Fibroblast of the aortic adventitia (primary cell): Measurements from ENCODE around the gene TEX28. TPM values are rescaled to one million over a fixed set of nuclear protein-coding genes. Genes with fewer than 3 reads are reported as not detected.

Experiments used
- DNase-seq: peaks from one replicate; pipeline ENCODE4 v3.0.0-alpha.2; 2010; ENCODE audit warnings: low read depth
- H3K4me3 ChIP-seq: 2 replicates; pipeline ENCODE4 v1.5.1; 2011; ENCODE audit warnings: low read depth, mild to moderate bottlenecking, control low read depth, low read length, moderate library complexity
- total RNA-seq: library from RNA; depleted of rRNA; stranded (reverse); fragments of >200 nt; gene quantifications from 2 replicates; pipeline ENCODE4 v1.2.3, GENCODE V29; 2012; ENCODE audit warnings: low replicate concordance
- TF ChIP-seq, protein P1 (sequence below): IDR thresholded peaks from 2 replicates; pipeline ENCODE4 v1.5.1; 2011; ENCODE audit warnings: mild to moderate bottlenecking, low read length, control low read depth, inconsistent platforms; ENCODE audit not compliant: insufficient read depth

Gene TEX28
- total RNA-seq, 1 donor = not detected

DNA sequence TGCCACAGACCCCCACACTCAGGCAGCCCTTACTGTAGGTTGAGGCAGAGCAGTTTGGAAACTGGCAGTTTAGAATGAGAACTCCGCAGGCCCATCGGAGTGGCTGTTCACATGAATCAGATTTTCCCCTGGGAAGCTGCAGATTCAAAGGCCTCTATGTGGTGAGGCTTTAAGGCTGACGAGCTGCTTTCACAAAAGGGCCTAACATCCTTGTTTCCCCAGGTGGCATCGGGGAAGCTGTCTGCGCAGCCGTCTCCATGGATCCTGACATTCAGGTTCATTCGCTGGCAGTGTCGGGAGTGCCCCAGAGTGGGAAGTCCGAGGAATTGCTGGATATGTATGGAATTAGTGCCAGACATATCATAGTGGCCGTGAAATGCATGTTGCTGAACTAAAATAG is 34.4 kb upstream of the TEX28 start:
- TF ChIP-seq, protein P1, sequence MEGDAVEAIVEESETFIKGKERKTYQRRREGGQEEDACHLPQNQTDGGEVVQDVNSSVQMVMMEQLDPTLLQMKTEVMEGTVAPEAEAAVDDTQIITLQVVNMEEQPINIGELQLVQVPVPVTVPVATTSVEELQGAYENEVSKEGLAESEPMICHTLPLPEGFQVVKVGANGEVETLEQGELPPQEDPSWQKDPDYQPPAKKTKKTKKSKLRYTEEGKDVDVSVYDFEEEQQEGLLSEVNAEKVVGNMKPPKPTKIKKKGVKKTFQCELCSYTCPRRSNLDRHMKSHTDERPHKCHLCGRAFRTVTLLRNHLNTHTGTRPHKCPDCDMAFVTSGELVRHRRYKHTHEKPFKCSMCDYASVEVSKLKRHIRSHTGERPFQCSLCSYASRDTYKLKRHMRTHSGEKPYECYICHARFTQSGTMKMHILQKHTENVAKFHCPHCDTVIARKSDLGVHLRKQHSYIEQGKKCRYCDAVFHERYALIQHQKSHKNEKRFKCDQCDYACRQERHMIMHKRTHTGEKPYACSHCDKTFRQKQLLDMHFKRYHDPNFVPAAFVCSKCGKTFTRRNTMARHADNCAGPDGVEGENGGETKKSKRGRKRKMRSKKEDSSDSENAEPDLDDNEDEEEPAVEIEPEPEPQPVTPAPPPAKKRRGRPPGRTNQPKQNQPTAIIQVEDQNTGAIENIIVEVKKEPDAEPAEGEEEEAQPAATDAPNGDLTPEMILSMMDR = no peak
- no peak for DNase-seq
- no peak overlapping the region for H3K4me3 ChIP-seq

- no peak for DNase-seq
- H3K4me3 ChIP-seq = no peak overlapping the region
- TF ChIP-seq, protein P1 = no peak
Measured at GRCh38 chrX:154328646-154329045, 33.7 kb upstream of the TEX28 start.

DNA sequence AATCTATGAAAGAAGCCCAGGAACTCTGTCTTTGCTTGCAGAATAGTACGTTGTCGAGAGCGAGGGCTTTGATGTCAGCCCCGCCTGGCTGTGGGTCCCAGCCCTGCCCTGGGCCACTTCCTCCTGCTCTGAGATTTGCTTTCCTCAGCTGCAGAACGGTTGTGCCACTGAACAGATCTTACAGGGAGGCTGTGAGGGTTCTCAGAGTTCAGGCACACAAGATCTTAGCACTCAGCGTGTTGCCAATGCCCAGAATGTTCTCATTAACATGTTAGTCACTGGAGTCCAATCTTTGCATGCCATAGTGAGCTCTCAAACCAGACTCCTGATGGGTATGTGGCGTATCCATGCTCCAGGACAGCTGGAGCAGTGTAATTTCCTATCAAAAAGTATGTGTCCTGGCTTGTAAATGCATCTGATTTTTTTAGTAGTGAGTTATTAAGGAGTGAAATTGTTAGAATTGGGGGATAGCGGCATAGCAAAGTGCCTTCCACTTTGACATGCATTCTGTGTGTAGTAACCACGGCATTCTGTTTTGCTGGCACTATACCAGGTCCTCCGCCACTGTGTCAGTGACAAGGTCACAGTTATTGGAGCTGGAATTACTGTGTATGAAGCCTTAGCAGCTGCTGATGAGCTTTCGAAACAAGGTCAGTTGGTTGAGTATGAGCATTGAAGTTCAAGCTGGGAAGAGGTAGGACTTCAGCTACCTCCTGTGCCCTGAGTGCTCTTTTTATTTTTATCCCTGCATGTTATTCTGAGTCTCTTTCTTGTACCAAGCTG is 32.3 kb upstream of the TEX28 start:
- TF ChIP-seq, protein P1 = no peak
- H3K4me3 ChIP-seq = no peak overlapping the region
- DNase-seq = peak; percentile 31

DNA sequence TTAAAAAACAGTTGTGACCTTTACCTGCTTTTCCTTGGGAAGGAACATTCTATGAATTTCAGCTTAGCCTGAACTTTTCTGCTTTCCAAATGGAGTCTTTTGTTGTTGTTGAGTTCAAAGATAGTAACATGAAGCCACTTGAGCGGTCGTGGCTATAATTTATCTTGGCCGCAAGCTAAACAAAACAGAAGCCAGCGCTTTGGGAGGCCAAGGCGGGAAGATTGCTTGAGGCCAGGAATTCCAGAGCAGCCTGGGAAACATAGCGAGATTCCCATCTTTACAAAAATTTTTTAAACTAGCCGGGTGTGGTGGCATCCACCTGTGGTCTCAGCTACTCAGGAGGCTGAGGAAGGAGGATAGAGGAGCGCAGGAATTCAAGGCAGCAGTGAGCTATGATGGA is 30.6 kb upstream of the TEX28 start:
- TF ChIP-seq, protein P1 = no peak
- DNase-seq = peak; percentile 40
- no peak overlapping the region for H3K4me3 ChIP-seq

DNA sequence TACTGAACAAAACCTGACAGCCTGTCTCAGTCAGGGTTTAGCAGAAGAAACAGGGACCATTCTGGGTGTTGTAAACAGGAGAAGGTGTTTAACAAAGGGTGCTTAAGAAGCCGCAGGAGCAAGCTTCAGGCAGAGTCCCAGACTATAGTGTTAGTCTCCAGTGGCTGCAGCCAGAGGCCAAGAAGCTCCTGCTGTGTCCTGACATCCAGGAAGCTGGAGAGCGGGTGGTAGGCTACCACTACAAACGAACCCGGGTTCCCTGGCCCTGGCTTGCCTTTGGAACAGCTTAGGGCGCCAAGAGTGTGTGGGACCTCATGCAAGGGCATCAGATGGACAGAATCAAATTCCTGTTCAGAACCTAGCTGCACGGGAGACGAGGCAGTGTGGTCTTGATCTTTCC is 28.6 kb upstream of the TEX28 start:
- DNase-seq = no peak
- no peak overlapping the region for H3K4me3 ChIP-seq
- TF ChIP-seq, protein P1 = no peak

- no peak for DNase-seq
- TF ChIP-seq, protein P1 = no peak
- H3K4me3 ChIP-seq = no peak overlapping the region
Measured at GRCh38 chrX:154322890-154323289, 28.0 kb upstream of the TEX28 start.

DNA sequence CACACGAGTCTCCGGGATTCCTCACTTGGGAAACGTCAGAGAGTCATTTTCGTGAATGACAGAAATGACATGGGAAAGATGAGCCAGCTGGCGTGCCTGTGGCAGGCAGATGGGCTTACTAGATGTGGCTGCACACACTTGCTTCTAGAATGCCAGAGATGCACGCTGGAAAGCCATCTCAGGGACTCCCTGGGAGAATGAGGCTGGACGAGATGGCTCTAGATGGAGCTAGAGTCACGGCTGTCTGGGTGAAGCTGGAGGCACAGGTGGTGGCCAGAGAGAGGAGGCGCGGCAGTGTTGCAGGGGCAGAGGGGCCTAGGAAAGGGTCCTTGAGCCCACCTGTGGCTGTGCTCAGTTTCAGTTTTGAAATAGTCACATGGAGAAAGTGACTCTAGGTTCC is 26.7 kb upstream of the TEX28 start:
- peak; percentile 11 for DNase-seq
- no peak overlapping the region for H3K4me3 ChIP-seq
- TF ChIP-seq, protein P1 = no peak
